K562 (cell line): ENCODE measurements around the gene PCBD1.

Experiments used
- POLR2A ChIP-seq: fragments of 450-650 bp; conservative IDR thresholded peaks from 2 replicates; pipeline ENCODE4 v1.6.1; 2016
- SUPT5H ChIP-seq: fragments of 450-650 bp; IDR thresholded peaks from 2 replicates; pipeline ENCODE4 v1.6.1; 2016
- TF ChIP-seq, protein P1 (sequence below), 3 experiments: IDR thresholded peaks in 2 of 3; conservative IDR thresholded peaks in 1 of 3; 2 replicates each; pipeline ENCODE4 v1.5.1; 2011 to 2012; ENCODE audit warnings: low read length in 3 of 3, mild to moderate bottlenecking in 3 of 3, control low read depth in 2 of 3, improper control_type of control experiment in 1 of 3, inconsistent platforms in 1 of 3, low read depth in 1 of 3, mixed read lengths in 1 of 3, moderate library complexity in 1 of 3; ENCODE audit not compliant: insufficient read depth in 2 of 3

DNA sequence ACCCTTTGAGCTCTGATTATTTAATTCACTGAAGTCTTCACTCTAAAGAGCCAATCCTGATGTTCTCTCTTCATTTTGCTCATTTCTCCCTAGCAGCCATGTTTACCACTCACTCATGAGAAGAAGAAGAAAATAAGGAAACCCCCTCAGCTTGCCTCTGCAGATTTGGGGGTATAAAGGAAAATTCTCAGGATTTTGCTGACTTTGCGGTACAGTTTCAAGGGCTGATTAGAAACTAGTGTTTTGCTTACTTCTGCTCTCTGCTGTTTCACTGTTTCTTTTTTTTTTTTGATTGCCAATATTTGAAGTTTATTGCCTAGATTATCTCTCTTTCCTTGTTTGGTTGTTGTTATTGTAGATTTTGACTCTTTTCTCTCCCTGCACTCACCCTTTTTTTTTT, 23.4 kb downstream of the PCBD1 start:
- TF ChIP-seq, protein P1, sequence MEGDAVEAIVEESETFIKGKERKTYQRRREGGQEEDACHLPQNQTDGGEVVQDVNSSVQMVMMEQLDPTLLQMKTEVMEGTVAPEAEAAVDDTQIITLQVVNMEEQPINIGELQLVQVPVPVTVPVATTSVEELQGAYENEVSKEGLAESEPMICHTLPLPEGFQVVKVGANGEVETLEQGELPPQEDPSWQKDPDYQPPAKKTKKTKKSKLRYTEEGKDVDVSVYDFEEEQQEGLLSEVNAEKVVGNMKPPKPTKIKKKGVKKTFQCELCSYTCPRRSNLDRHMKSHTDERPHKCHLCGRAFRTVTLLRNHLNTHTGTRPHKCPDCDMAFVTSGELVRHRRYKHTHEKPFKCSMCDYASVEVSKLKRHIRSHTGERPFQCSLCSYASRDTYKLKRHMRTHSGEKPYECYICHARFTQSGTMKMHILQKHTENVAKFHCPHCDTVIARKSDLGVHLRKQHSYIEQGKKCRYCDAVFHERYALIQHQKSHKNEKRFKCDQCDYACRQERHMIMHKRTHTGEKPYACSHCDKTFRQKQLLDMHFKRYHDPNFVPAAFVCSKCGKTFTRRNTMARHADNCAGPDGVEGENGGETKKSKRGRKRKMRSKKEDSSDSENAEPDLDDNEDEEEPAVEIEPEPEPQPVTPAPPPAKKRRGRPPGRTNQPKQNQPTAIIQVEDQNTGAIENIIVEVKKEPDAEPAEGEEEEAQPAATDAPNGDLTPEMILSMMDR (IDR thresholded peaks at IDR 0.05 in 2 of 3, conservative IDR thresholded peaks at IDR 0.05 in 1 of 3; ENCODE audit: insufficient read depth in 2 of 3, low read depth in 1 of 3, low read length in 3 of 3): no peak
- no peak for TF ChIP-seq POLR2A
- no peak for TF ChIP-seq SUPT5H
